ENCODE measurements around the gene ACP2.

The ACP2 gene, protein sequence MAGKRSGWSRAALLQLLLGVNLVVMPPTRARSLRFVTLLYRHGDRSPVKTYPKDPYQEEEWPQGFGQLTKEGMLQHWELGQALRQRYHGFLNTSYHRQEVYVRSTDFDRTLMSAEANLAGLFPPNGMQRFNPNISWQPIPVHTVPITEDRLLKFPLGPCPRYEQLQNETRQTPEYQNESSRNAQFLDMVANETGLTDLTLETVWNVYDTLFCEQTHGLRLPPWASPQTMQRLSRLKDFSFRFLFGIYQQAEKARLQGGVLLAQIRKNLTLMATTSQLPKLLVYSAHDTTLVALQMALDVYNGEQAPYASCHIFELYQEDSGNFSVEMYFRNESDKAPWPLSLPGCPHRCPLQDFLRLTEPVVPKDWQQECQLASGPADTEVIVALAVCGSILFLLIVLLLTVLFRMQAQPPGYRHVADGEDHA

DNA sequence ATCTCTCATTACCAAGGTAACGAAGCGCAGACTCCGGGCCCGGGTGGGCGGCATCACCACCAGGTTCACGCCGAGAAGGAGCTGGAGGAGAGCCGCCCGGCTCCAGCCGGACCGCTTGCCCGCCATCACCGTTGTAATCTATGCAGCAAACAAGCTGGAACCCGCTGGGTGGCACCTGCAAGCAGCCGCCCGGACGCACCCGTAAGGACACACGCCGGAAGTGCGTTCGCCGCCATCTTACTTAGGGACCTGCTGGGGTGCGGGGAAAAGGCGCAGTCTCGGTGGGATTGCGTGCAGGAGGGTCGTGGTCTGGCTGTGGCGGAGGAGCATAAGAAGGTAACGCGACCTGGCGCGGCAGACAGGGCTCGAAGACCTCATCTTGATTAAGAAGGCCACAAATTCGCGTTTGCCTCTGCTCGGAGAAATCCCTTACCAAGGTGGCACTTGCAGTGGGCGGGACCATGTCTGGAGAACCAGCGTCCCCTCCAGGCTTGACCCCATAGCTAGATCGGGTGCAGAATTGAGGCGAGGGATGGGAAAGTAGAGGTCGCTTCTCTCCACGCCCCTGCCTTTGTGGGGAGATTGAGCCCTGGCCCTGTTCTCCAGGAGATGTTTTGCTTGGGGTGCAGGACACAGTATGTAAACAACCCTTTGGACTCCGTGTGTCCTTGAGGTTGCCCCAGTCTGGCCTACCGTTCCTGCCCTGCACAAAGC is at the start of gene ACP2:
Gene ACP2, minus strand, starts transcription at position 151 of the 714 bp plus-strand sequence. Its CDS starts 25 bp downstream, at position 126.
- DNase-seq: peak; percentile 48

GRCh38 chr11:47296045-47296444 is 47.4 kb upstream of the ACP2 start:
- DNase-seq: no peak

DNA sequence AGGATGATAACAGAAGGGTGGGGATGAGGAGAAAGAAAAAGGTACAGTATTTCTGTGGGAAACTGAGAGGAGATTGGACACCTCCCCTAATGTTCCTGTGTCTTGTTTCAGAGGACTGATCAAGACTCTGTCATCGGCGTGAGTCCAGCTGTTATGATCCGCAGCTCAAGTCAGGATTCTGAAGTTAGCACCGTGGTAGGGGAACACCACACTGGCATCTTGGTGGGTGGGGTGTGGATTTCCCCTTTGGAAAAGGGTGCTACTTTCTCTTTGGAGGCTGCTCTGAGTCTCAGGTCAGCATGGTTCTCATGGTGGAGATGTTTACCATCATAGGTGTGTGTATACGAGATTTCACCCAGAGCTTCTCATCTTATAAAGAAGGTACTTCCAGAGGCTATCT is 46.8 kb upstream of the ACP2 start:
- DNase-seq: no peak

DNA sequence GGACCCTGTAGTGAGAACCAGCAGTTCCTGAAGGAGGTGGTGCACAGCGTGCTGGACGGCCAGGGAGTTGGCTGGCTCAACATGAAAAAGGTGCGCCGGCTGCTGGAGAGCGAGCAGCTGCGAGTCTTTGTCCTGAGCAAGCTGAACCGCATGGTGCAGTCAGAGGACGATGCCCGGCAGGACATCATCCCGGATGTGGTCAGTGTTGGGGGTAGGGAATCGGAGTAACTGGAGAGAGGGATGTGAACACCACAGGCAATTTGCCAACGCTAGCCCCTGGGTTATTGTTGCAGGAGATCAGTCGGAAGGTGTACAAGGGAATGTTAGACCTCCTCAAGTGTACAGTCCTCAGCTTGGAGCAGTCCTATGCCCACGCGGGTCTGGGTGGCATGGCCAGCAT is 41.2 kb upstream of the ACP2 start:
- no peak for DNase-seq

DNA sequence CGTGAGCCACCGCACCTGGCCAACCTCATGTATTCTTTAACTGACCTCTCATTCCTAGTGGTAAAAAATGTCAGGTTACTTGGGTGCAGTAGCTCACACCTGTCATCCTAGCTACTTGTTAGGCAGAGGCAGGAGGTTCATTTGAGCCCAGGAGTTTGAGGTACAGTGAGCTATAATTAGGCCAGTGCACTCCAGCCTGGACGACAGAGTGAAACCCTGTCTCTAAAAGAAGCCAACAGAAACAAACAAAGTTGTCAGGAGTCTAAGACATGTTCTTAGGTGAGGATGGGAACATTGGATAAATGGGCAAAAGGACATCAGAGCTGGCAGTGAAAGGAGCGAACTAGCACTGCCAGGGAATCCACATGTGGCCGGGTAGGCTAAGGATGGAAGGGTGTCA is 39.5 kb upstream of the ACP2 start:
- no peak for DNase-seq

DNA sequence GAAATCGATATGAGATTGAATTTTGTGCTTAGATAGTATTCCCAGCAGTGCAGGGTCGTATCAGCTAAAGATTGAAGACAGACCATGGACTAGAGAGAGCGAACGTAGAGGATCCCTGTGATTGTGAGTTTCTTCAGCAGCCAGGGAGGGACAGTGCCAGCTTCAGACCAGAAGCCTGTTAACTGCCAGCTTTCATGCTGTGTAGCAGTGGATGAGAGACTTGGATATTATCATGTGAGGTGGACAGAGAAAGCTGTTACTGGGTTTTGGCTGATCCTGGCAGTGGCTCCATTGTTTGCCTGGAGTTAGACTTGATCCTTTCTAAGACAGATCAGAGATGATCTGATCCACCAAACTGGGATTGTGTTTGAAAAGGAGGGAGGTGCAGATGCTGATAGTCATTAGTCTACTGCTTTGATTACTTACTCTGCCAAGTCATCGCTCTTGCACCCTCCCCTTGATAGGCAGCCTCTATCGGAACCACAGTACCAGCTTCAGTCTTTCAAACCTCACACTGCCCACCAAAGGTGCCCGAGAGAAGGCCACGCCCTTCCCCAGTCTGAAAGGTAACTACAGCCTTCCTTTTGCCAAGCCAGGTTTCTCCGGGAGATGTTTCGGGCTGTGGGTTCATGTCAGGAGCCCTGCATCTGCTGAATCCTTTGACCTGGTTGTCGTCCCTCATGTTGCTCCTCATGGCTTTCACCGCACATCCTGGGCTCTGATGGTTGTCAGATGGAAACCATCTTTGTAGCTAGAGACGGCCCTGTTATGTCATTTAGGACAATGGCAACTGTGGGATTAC is 37.6 kb upstream of the ACP2 start:
- no peak for DNase-seq

DNA sequence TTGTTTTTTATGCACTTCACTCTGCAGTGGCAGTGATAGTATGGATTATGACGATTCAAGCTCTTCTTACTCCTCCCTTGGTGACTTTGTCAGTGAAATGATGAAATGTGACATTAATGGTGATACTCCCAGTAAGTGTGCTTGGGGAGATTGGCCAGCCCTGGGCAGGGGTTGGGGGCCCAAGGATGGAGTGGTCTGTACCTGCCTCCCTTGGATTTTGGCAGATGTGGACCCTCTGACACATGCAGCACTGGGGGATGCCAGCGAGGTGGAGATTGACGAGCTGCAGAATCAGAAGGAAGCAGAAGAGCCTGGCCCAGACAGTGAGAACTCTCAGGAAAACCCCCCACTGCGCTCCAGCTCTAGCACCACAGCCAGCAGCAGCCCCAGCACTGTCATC is 35.5 kb upstream of the ACP2 start:
- DNase-seq: no peak

DNA sequence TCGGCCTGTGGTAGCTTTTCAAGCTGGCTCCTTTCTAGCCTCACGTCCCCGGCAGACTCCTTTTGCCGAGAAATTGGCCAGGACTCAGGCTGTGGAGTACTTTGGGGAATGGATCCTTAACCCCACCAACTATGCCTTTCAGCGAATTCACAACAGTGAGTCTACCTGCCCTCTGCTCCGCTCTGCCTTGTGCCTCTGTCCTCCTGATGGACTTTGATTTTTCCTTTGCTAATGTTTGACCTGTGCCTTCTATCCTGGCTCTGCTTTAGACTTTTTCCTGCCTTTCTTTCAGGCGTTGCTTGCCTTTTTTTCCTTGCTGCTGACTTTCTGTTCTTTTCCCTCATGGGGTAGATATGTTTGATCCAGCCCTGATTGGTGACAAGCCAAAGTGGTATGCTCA is 33.8 kb upstream of the ACP2 start:
- DNase-seq: no peak

- no peak for DNase-seq
Measured at GRCh38 chr11:47280860-47281259, 32.2 kb upstream of the ACP2 start.

DNA sequence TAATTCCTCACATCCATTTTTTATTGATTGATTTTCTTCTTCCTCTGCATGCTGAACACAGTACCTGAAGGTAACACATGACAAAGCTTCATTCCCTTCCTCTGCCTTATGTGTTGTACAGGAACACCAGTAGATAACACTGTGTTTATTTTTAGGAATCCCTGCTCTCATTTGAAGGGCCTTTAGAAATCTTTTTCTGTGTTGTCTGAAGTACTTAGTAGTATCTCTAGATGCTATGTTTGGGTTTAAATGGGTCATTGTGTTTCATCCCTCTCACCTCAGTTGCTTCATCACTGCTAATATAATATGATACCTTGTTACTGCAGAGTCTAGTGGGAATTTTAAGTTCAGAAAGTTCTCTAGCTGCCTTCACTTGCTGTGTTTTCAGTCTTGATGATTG is 31.5 kb upstream of the ACP2 start:
- no peak for DNase-seq

GRCh38 chr11:47278769-47279168 is 30.2 kb upstream of the ACP2 start:
- DNase-seq: no peak

- no peak for DNase-seq
Measured at GRCh38 chr11:47278058-47278457, 29.4 kb upstream of the ACP2 start.

DNA sequence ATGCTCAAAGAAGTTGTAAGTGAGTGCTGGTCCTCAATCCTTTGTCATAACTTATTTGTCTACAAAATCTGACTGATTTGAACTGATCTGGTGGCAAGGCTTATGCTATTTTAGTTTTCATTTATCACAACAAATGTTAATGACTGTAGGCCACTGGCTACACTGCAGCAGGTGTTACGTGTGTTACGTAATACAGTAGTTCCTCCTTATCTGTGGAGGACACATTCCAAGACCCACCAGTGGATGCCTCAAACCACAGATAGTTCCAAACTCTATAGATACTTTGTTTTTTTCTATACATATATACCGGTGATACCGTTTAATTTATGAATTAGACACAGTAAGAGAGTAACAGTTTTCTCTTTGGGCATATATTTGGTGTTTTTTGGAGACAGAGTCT is 28.3 kb upstream of the ACP2 start:
- DNase-seq: no peak

GRCh38 chr11:47274495-47275235 is 26.1 kb upstream of the ACP2 start:
- no peak for DNase-seq

DNA sequence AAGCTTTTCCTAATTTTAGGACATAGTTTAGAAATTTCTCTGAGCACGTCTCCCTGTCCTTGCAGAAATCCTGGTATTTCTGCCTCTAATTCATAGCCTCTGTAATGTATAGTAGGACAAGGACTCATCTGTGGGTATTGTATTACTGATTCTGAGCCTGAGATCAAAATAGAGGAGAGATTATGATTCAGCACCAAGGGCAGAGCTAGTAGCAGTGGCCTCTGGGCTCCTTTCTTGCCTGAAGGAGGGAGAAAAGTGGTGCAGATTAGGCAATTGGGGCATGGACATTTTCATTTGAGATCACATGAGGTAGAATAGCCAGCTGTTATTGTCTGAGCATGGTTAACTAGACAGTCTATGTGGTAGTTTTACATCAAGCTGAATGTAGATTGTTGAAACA is 24.1 kb upstream of the ACP2 start:
- no peak for DNase-seq

DNA sequence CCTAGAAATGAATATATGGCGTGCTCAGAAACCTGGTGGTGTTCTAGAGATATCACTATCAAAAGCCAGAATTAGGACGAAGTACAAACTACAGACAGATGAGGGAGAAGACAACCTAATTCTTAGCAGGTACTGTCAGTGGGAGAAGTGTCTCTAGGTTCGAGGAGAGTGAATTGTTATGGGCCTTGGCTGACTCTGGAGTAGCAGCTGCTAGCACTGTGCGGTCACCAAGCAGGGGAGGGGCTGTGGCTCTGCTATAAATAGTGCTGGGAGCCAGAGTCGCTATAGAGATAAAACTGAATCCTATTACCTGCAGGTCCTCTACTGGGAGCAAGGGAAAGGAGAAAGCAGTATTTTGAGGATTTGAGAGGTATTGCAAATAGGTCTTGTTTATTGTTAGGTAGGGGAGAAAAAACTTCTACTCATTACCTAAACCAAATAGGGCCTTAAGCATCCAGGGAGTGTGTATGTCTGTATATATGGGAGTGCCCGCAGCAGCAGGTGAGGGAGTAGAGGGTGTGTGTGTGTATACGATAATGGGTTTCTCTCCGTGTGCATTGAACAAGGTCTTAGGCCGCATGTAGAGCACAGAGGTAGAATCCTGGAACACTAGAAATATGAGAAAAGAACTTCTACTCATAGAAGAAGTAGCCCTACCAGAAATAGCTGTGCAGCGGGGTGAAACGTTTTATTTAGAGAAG is 23.5 kb upstream of the ACP2 start:
- DNase-seq: no peak

GRCh38 chr11:47271328-47271727 is 22.7 kb upstream of the ACP2 start:
- no peak for DNase-seq

GRCh38 chr11:47270331-47271271 is 22.0 kb upstream of the ACP2 start:
- no peak for DNase-seq

GRCh38 chr11:47269829-47270305 is 21.3 kb upstream of the ACP2 start, which contains the start of gene MADD:
TSS of gene MADD (plus strand) at chr11:47270133.
- DNase-seq: peak; percentile 73

GRCh38 chr11:47269002-47269828 is 20.6 kb upstream of the ACP2 start:
- DNase-seq: peak; percentile 73

Measured in NCI-H1048 (cell line).